Measurements from ENCODE around the gene RNF227.

- no peak for TF ChIP-seq POLR2AphosphoS5 (IDR thresholded peaks at IDR 0.05; ENCODE audit: low read depth)
- no peak for TF ChIP-seq CTCF (conservative IDR thresholded peaks at IDR 0.05; ENCODE audit: low read depth in 2 of 2)
- no peak for TF ChIP-seq EZH2phosphoT487 (IDR thresholded peaks at IDR 0.05; ENCODE audit: unreplicated experiment)
- no peak for TF ChIP-seq EZH2 (IDR thresholded peaks at IDR 0.05; ENCODE audit: low read depth, unreplicated experiment)
- TF ChIP-seq, protein P1, sequence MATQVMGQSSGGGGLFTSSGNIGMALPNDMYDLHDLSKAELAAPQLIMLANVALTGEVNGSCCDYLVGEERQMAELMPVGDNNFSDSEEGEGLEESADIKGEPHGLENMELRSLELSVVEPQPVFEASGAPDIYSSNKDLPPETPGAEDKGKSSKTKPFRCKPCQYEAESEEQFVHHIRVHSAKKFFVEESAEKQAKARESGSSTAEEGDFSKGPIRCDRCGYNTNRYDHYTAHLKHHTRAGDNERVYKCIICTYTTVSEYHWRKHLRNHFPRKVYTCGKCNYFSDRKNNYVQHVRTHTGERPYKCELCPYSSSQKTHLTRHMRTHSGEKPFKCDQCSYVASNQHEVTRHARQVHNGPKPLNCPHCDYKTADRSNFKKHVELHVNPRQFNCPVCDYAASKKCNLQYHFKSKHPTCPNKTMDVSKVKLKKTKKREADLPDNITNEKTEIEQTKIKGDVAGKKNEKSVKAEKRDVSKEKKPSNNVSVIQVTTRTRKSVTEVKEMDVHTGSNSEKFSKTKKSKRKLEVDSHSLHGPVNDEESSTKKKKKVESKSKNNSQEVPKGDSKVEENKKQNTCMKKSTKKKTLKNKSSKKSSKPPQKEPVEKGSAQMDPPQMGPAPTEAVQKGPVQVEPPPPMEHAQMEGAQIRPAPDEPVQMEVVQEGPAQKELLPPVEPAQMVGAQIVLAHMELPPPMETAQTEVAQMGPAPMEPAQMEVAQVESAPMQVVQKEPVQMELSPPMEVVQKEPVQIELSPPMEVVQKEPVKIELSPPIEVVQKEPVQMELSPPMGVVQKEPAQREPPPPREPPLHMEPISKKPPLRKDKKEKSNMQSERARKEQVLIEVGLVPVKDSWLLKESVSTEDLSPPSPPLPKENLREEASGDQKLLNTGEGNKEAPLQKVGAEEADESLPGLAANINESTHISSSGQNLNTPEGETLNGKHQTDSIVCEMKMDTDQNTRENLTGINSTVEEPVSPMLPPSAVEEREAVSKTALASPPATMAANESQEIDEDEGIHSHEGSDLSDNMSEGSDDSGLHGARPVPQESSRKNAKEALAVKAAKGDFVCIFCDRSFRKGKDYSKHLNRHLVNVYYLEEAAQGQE (IDR thresholded peaks at IDR 0.05; ENCODE audit: unreplicated experiment): no peak
- no peak for TF ChIP-seq JUNB (IDR thresholded peaks at IDR 0.05; ENCODE audit: unreplicated experiment)
- TF ChIP-seq NANOG (IDR thresholded peaks at IDR 0.05; ENCODE audit: borderline replicate concordance): no peak
- no peak for TF ChIP-seq CREB1 (CRISPR knock-in tag; IDR thresholded peaks at IDR 0.05; ENCODE audit: low read depth)
- TF ChIP-seq ZNF462 (CRISPR knock-in tag; IDR thresholded peaks at IDR 0.05): no peak
These were observed 29.6 kb upstream of the RNF227 start for GRCh38 chr17:7945651-7946050.

Data from GM23338 (cell line).